GM12892 (cell line): Measurements from ENCODE around the gene AGPS.
"Not testable (repeated sequence)": the region's sequence is repeated elsewhere in the genome, so short reads cannot be mapped to it uniquely, and the experiment has no call there.

Experiments
- DNase-seq: peaks from one replicate; pipeline ENCODE4 v3.0.0; 2011; ENCODE audit not compliant: insufficient read length
- FAIRE-seq: peaks from 2 replicates; lab custom pipeline; 2011; peaks lifted over from hg19 to GRCh38; lab: Jason Lieb, UNC
- POLR2A ChIP-seq: IDR thresholded peaks from 2 replicates; pipeline ENCODE4 v1.6.1; 2011; ENCODE audit warnings: low read depth, low read length, control low read depth
- POLR2AphosphoS5 ChIP-seq: IDR thresholded peaks from 2 replicates; pipeline ENCODE4 v1.6.1; 2011; ENCODE audit warnings: low read depth, low read length, control low read depth
- TAF1 ChIP-seq: IDR thresholded peaks from 2 replicates; pipeline ENCODE4 v1.6.1; 2011; ENCODE audit warnings: low read depth, mild to moderate bottlenecking, control low read depth, low read length, borderline replicate concordance

AGPS gene

DNA sequence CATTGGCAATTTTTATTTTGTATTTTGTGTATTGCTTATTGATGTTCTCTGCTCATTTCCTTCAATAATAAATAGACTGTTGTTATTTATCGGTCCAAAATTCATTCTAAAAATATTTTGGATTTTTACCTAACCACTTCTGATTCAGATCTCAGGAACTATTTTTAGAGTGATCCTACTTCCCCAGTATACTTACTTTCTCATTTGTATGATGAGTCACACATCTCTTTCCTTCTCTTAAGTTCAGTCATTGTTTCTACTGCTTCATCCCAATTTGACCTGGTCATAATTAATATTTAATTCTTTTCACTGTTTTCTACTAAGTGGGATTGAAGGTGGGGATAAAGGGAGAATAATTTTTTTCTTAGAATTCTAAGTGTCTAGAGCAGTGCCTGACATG is 75.1 kb downstream of the AGPS start:
- no peak for FAIRE-seq
- TF ChIP-seq POLR2AphosphoS5 (no peak), POLR2A (no peak), TAF1 (no peak)
- DNase-seq: no peak

- DNase-seq (no peak), FAIRE-seq (no peak)
- TF ChIP-seq TAF1 (no peak), POLR2AphosphoS5 (no peak), POLR2A (no peak)
Observed at GRCh38 chr2:177471990-177472389, 79.4 kb downstream of the AGPS start.

DNA sequence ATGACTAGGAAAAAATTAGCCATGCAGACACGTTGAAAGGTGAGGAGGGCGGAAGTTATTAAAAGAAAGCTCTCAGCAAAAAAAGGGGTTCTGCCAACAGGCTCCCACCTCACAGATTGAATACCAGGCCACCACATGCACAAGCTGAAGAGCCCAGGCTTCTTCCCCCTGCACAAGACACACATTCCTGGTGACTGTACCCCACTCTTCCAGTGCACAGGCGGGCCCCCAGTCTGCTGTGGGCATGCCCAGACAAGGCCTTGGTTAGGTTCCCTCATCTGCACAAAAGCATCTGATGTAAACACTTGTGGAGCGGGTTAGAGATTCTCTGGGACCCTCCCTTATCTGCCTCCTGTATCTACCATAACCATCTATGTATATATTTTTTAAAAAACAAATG is 81.7 kb downstream of the AGPS start:
- FAIRE-seq: no peak
- no peak for DNase-seq
- TF ChIP-seq TAF1: no peak
- no peak for TF ChIP-seq POLR2AphosphoS5
- TF ChIP-seq POLR2A: no peak

DNA sequence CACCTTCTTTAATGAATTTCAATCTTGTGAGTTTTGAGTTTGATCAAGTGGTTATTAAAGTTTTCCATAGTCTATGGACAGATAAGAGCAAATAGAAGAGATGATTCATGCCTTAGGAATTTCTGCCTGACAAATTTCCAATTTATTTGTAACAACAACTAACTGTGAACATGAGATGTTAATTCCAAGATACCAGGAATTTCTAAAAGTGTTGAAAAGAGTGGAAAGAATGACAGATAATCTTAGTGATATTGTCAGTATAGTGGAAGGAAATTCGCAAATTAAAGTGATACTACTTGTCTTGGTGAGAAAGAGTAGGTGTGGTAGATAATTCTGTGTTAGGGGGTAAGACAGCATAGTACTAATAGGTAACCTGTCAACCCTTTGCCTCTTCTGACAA is 82.4 kb downstream of the AGPS start:
- FAIRE-seq: no peak

DNA sequence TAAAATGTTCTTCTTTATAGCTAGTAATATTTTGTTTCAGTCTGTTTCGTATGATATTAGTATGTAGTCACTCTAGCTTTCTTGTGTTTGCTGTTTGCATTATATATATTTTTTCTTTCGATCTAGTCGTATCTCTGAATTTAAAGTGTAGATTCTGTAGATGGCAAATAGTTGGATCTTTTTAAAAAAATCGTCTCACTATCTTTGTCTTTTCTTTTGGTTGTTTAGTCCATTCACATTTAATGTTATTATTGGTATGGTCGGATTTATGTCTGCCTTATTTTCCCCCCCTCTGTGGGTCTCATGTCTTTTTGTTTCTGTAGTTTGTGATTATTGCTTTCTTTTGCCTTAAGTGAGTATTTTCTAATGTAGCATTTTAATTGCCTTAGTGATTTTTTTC is 84.3 kb downstream of the AGPS start:
- no peak for DNase-seq
- FAIRE-seq: no peak
- TF ChIP-seq TAF1: no peak
- no peak for TF ChIP-seq POLR2AphosphoS5
- no peak for TF ChIP-seq POLR2A

More for the DNA sequence above, 82.4 kb downstream of the AGPS start:
- TF ChIP-seq POLR2A: no peak
- no peak for TF ChIP-seq POLR2AphosphoS5
- TF ChIP-seq TAF1: no peak
- no peak for DNase-seq

- FAIRE-seq: no peak
- no peak for DNase-seq
- TF ChIP-seq POLR2AphosphoS5 (no peak), TAF1 (no peak), POLR2A (no peak)
Observed at GRCh38 chr2:177478029-177478428, 85.5 kb downstream of the AGPS start.

DNA sequence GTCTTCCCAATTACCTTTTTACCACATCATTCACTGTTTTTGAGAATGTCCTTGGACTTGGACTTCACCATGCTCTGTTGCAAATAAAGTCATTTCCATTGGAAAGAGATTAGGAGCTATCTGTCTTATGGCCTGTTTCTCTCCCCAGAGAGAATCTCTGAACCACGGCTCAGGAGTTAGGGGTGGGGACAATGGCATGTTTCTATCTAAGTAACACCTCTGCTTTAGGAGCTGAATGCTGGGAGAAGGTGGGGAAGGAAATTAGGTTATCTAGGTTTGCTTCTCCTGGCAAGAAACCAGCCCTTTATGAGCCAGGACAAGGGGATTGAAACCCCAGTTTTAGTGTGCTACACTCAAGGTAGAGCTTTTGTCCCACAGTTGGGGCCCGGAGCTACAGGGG is 86.3 kb downstream of the AGPS start:
- no peak for FAIRE-seq
- DNase-seq: no peak
- TF ChIP-seq TAF1: no peak

DNA sequence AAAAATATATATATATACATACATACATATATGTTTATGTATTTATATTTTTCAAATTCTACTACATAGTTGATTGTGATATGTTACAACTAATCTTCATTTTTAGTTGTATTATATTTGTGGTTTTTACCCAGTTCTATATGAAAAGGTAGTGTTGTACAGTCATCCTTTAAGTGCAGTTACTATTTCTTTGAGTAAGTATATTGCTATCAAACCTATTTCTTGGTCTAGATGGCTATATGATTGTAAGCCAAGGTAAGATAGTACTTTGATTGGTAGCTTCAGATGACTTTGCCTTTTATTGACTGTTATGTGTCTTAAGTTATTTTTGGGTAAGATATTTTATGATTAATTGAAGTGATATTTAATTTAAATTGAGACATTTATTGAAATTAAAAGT is 89.6 kb downstream of the AGPS start:
- TF ChIP-seq POLR2AphosphoS5 (no peak), POLR2A (no peak), TAF1 (no peak)
- FAIRE-seq: no peak
- DNase-seq: no peak

- FAIRE-seq (no peak), DNase-seq (no peak)
- TF ChIP-seq TAF1 (no peak), POLR2AphosphoS5 (no peak), POLR2A (no peak)
Observed at GRCh38 chr2:177483531-177483930, 91.0 kb downstream of the AGPS start.

DNA sequence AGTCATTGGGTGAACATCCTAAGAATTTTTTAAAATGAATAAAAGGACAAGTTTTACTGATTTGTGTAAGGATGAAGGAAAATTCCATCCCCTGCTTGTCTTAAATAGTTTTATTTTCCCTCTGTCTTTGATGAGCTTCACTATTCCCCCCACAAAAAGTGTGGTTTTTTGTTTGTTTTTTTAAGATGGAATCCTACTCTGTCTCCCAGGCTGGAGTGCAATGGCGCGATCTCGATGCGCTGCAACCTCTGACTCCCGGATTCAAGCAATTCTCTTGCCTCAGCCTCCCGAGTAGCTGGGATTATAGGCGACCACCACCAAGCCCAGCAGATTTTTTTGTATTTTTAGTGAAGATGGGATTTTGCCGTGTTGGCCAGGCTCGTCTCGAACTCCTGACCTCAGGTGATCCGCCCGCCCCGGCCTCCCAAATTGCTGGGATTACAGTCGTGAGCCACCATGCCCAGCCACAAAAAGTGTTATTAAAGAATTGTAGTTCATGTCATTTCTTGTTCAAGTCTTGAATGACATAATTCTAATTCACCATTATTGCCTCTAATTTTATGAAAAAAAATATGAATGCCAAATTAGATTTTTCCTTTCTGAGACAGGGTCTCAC is 91.7 kb downstream of the AGPS start:
- TF ChIP-seq POLR2A (no peak), TAF1 (no peak), POLR2AphosphoS5 (no peak)
- DNase-seq: no peak
- FAIRE-seq: no peak

- not testable (repeated sequence) for FAIRE-seq, DNase-seq
Observed at GRCh38 chr2:177485657-177486056, 93.1 kb downstream of the AGPS start.

GRCh38 chr2:177489719-177490301 is 97.2 kb downstream of the AGPS start:
- no peak for DNase-seq
- FAIRE-seq: no peak
- TF ChIP-seq POLR2AphosphoS5 (no peak), TAF1 (no peak), POLR2A (no peak)
